ENCODE measurements around the gene FMNL1. TPM values are rescaled to one million over a fixed set of nuclear protein-coding genes. Genes with fewer than 3 reads are reported as not detected.

FMNL1 gene
- total RNA-seq (2014; rRNA removed): 19.8 and 29.0 TPM in 2 replicates
- 20.2 TPM for polyA plus RNA-seq (2012)

GRCh38 chr17:45221081-45222013 is at the start of gene FMNL1:
Gene FMNL1 (plus strand): TSS chr17:45221885. CDS start chr17:45222125, 240 bp downstream.
- no peak for DNase-seq (ENCODE audit: low read depth)

- no peak for DNase-seq (ENCODE audit: low read depth)
These were observed 49.5 kb upstream of the FMNL1 start for GRCh38 chr17:45172232-45172540.

GRCh38 chr17:45172541-45173286 is 49.0 kb upstream of the FMNL1 start:
- peak; percentile 91 for DNase-seq (ENCODE audit: low read depth)

GRCh38 chr17:45175759-45176115 is 45.9 kb upstream of the FMNL1 start:
- no peak for DNase-seq (ENCODE audit: low read depth)

GRCh38 chr17:45177563-45177962 is 44.1 kb upstream of the FMNL1 start:
- DNase-seq (ENCODE audit: low read depth): no peak

GRCh38 chr17:45184144-45184543 is 37.5 kb upstream of the FMNL1 start:
- DNase-seq (ENCODE audit: low read depth): no peak

- DNase-seq (ENCODE audit: low read depth): no peak
These were observed 34.8 kb upstream of the FMNL1 start for GRCh38 chr17:45186801-45187354.

- DNase-seq (ENCODE audit: low read depth): no peak
These were observed 32.7 kb upstream of the FMNL1 start for GRCh38 chr17:45189009-45189408.

- DNase-seq (ENCODE audit: low read depth): no peak
These were observed 31.0 kb upstream of the FMNL1 start for GRCh38 chr17:45190503-45191255.

GRCh38 chr17:45195424-45195823 is 26.3 kb upstream of the FMNL1 start:
- DNase-seq (ENCODE audit: low read depth): no peak

- no peak for DNase-seq (ENCODE audit: low read depth)
These were observed 24.6 kb upstream of the FMNL1 start for GRCh38 chr17:45197108-45197507.

- DNase-seq (ENCODE audit: low read depth): peak; percentile 87
These were observed 23.9 kb upstream of the FMNL1 start for GRCh38 chr17:45197555-45198334.

GRCh38 chr17:45200701-45201100 is 21.0 kb upstream of the FMNL1 start:
- peak; percentile 94 for DNase-seq (ENCODE audit: low read depth)

GRCh38 chr17:45201457-45201856 is 20.2 kb upstream of the FMNL1 start:
- no peak for DNase-seq (ENCODE audit: low read depth)

- DNase-seq (ENCODE audit: low read depth): peak; percentile 29
These were observed 19.8 kb upstream of the FMNL1 start for GRCh38 chr17:45201880-45202279.

GRCh38 chr17:45218895-45219661 is 2.6 kb upstream of the FMNL1 start:
- peak; percentile 78 for DNase-seq (ENCODE audit: low read depth)

- DNase-seq (ENCODE audit: low read depth): no peak
These were observed 1.6 kb upstream of the FMNL1 start for GRCh38 chr17:45220079-45220478.

- DNase-seq (ENCODE audit: low read depth): no peak
These were observed 266 bp downstream of the FMNL1 start for GRCh38 chr17:45222014-45222288.

- DNase-seq (ENCODE audit: low read depth): no peak
These were observed 757 bp downstream of the FMNL1 start for GRCh38 chr17:45222289-45222995.
